Left lung (tissue), 10 donors: ENCODE measurements around the gene QPRT. TPM values are rescaled to one million over a fixed set of nuclear protein-coding genes. Genes with fewer than 3 reads are reported as not detected.
A peak's percentile ranks its signal among the peaks of the same experiment; 100 is the strongest.

ENCODE experiments used
- ATAC-seq: fragments of 200-7000 bp; cut with Tn5 transposase; one replicate; pipeline ENCODE4 v1.9.1; 2020; ENCODE audit warnings: moderate library complexity
- DNase-seq, 4 donors: peaks; one replicate each; pipeline ENCODE4 v3.0.0-alpha.2; 2013 to 2020
- H3K27ac ChIP-seq, 2 donors: fragments of 200-600 bp; sonication (generic) in 1 of 2; one replicate each; pipeline versions ENCODE4 v1.5.0 to v1.8.0; 2020 to 2021
- H3K27me3 ChIP-seq, 2 donors: fragments of 200-600 bp; sonication (generic) in 1 of 2; one replicate each; pipeline versions ENCODE4 v1.5.0 to v1.8.0; 2020 to 2021
- H3K36me3 ChIP-seq, 2 donors: fragments of 200-600 bp; sonication (generic) in 1 of 2; one replicate each; pipeline versions ENCODE4 v1.5.0 to v1.8.0; 2020 to 2021
- H3K4me1 ChIP-seq, 2 donors: fragments of 200-600 bp; one replicate each; pipeline ENCODE4 v1.8.0; 2021
- H3K4me3 ChIP-seq, 2 donors: fragments of 200-600 bp; sonication (generic) in 1 of 2; one replicate each; pipeline versions ENCODE4 v1.5.0 to v1.8.0; 2020 to 2021; ENCODE audit warnings: mild to moderate bottlenecking in 1 of 2
- H3K9me3 ChIP-seq, 2 donors: fragments of 200-600 bp; sonication (generic) in 1 of 2; one replicate each; pipeline versions ENCODE4 v1.5.0 to v1.8.0; 2020 to 2021
- intact Hi-C, 2 donors: fragments of 100-400 bp; cut with DNase I; formaldehyde crosslinking; loops; one replicate each; pipeline versions ENCODE4 v1.11.2 to v1.14.2; 2022
- polyA plus RNA-seq, 6 donors: library from polyadenylated mRNA; unstranded; fragments of 120-200 nt; gene quantifications; one replicate each; pipeline ENCODE4 v1.2.1, GENCODE V29; 2013; ENCODE audit not compliant: insufficient read length in 6 of 6
- total RNA-seq, 2 donors: library from RNA; stranded (reverse); fragmentation: NEBNext Ultra II Directional; extraction: Animal tissue kit (Norgen Biotek cat#: 25700); gene quantifications; one replicate each; pipeline ENCODE4 v1.2.1, GENCODE V29; 2021
- TF ChIP-seq, protein P1 (sequence below), 2 donors: fragments of 200-600 bp; sonication (generic) in 1 of 2; IDR thresholded peaks; one replicate each; pipeline versions ENCODE4 v1.5.0 to v1.8.0; 2021; ENCODE audit warnings: antibody characterized with exemption in 2 of 2
- donor health status: DM: no; HTN: yes; CAD: no.
- donor health status: DM: no; HTN: no; CAD: no.

Gene QPRT
- total and polyA plus RNA-seq, 8 donors: 21.9 to 58.8 (median 52.1) TPM

DNA sequence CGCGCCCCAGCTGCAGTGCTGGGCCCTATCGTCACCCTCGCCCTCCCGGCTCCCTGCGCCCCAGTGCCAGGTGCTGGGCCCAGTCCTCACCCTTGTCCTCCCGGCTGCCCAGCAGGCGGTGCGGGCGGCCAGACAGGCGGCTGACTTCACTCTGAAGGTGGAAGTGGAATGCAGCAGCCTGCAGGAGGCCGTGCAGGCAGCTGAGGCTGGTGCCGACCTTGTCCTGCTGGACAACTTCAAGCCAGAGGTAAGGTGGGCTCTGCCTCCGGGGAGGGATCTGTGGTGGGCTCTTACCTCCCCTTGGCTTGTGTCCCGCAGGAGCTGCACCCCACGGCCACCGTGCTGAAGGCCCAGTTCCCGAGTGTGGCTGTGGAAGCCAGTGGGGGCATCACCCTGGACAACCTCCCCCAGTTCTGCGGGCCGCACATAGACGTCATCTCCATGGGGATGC is 17.9 kb downstream of the QPRT start:
- Histone ChIP-seq H3K36me3 (no peaks in the 10 kb centered on the region), H3K4me3 (no peak overlapping the region), H3K27ac (no peak overlapping the region), H3K27me3 (peaks cover 0 to 3% of the 10 kb centered on the region in 2 donors), H3K9me3 (no peaks in the 10 kb centered on the region), H3K4me1 (peaks cover 0 to 6% of the 10 kb centered on the region in 2 donors)
- TF ChIP-seq, protein P1, sequence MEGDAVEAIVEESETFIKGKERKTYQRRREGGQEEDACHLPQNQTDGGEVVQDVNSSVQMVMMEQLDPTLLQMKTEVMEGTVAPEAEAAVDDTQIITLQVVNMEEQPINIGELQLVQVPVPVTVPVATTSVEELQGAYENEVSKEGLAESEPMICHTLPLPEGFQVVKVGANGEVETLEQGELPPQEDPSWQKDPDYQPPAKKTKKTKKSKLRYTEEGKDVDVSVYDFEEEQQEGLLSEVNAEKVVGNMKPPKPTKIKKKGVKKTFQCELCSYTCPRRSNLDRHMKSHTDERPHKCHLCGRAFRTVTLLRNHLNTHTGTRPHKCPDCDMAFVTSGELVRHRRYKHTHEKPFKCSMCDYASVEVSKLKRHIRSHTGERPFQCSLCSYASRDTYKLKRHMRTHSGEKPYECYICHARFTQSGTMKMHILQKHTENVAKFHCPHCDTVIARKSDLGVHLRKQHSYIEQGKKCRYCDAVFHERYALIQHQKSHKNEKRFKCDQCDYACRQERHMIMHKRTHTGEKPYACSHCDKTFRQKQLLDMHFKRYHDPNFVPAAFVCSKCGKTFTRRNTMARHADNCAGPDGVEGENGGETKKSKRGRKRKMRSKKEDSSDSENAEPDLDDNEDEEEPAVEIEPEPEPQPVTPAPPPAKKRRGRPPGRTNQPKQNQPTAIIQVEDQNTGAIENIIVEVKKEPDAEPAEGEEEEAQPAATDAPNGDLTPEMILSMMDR (IDR thresholded peaks at IDR 0.05): no peak
- ATAC-seq (no peak), DNase-seq (no peak)
- intact Hi-C loops: no loop called here

DNA sequence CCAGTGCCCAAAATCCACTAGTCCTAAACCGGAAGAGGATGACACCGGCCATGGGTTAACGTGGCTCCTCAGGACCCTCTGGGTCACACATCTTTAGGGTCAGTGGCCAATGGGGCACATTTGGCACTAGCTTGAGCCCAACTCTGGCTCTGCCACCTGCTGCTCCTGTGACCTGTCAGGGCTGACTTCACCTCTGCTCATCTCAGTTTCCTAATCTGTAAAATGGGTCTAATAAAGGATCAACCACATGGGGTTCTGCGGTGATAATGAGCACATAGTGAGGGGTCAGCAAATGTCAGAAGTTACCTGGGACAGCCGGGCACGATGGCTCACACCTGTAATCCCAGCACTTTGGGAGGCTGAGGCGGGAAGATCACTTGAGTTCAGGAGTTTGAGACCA is 18.4 kb downstream of the QPRT start:
- no peaks in the 10 kb centered on the region for H3K36me3 ChIP-seq
- ATAC-seq (no peak), DNase-seq (peak in 1 of 4 donors; percentile 1)
- intact Hi-C loops: no loop called here
- peaks cover 0 to 8% of the 10 kb centered on the region in 2 donors for H3K27me3 ChIP-seq
- peaks cover 0 to 4% of the 10 kb centered on the region in 2 donors for H3K4me1 ChIP-seq
- no peak overlapping the region for H3K27ac ChIP-seq
- H3K9me3 ChIP-seq: no peaks in the 10 kb centered on the region
- H3K4me3 ChIP-seq: no peak overlapping the region
- TF ChIP-seq, protein P1 (IDR thresholded peaks at IDR 0.05): no peak

DNA sequence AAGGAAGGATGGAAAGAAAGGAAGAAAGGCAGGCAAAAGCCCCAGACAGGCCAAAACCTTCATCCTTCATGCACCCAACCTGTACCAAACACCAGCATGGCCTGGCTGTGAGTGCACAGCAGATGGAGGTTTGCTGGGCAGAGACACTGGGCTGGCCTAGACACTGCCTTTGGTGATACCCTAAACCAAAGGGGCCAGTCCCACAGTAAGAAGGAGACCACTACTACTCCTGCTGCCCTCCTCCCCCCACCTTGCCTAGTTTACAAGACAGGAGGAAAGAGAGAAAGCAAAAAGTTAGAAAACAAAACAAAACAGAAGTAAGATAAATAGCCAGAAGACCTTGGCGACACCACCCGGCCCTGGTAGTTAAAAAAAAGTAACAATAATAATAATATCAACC is 19.1 kb downstream of the QPRT start:
- intact Hi-C loops: no loop called here
- ATAC-seq: no peak
- no peak for DNase-seq

DNA sequence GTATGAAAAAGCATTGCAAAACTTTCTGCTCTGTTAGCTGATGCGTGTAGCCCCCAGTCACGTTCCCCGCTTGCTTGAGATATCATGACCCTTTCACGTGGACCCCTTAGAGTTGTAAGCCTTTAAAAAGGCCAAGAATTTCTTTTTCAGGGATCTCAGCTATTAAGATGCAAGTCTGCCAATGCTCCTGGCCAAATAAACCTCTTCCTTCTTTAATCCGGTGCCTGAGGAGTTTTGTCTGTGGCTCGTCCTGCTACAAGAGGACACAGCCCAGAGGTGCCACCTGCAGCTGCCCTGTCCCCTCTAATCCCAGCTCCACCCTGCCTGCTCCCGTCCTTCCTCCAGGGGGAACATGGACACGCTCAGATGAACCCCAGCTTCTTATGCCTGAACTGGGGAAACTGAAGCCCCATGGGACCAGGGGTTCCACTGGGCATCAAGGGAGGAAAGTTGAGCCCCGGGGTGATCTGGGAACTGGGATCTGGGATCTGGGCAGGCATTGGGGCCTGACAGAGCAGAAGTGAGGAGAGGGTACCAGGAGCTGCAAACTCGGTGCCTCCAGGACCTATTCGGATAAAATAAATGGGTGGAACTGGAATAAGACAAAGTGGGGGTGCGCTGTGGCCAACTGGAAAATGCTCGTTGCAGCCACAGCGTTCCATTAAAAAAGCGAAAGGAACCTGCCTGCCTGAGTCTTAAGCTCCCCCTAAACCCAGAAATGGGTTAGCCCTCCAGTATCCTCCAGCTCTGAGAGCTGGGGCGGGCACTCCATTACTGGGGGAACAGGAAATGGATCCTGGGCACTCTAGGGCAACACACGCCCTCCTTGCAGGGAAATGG is 19.7 kb downstream of the QPRT start:
- H3K9me3 ChIP-seq: no peaks in the 10 kb centered on the region
- TF ChIP-seq, protein P1 (IDR thresholded peaks at IDR 0.05): no peak
- intact Hi-C loops: no loop called here
- peaks cover 0 to 10% of the 10 kb centered on the region in 2 donors for H3K27me3 ChIP-seq
- ATAC-seq (no peak), DNase-seq (no peak)
- peaks cover 0 to 4% of the 10 kb centered on the region in 2 donors for H3K4me1 ChIP-seq
- no peaks in the 10 kb centered on the region for H3K36me3 ChIP-seq
- no peak overlapping the region for H3K4me3 ChIP-seq
- no peak overlapping the region for H3K27ac ChIP-seq

More for the DNA sequence above, 19.1 kb downstream of the QPRT start:
- no peaks in the 10 kb centered on the region for H3K36me3 ChIP-seq
- TF ChIP-seq, protein P1 (IDR thresholded peaks at IDR 0.05): no peak
- no peaks in the 10 kb centered on the region for H3K9me3 ChIP-seq
- H3K4me1 ChIP-seq: peaks cover 0 to 4% of the 10 kb centered on the region in 2 donors
- no peak overlapping the region for H3K4me3 ChIP-seq
- H3K27me3 ChIP-seq: peaks cover 0 to 10% of the 10 kb centered on the region in 2 donors
- H3K27ac ChIP-seq: no peak overlapping the region
